ENCODE data around the gene KCNF1. TPM values are rescaled to one million over a fixed set of nuclear protein-coding genes. Genes with fewer than 3 reads are reported as not detected.

KCNF1 gene
- total RNA-seq, 1 experiment from 2014 or later: 6.8 TPM

GRCh38 chr2:10912076-10912731 is 470 bp downstream of the KCNF1 start:
- Histone ChIP-seq H3K9me3 (no peaks in the 10 kb centered on the region), H3K4me3 (peak overlapping the region; percentile 42), H3K27me3 (no peaks in the 10 kb centered on the region), H3K36me3 (no peaks in the 10 kb centered on the region)
- no peak for DNase-seq

- no peak overlapping the region for H3K4me3 ChIP-seq
- H3K27me3 ChIP-seq: no peaks in the 10 kb centered on the region
- H3K36me3 ChIP-seq: no peaks in the 10 kb centered on the region
- H3K9me3 ChIP-seq: no peaks in the 10 kb centered on the region
- DNase-seq: no peak
Observed at GRCh38 chr2:10912796-10913455, 1.2 kb downstream of the KCNF1 start.

GRCh38 chr2:10913501-10914271 is 2.0 kb downstream of the KCNF1 start:
- Histone ChIP-seq H3K27me3 (no peaks in the 10 kb centered on the region), H3K36me3 (no peaks in the 10 kb centered on the region), H3K9me3 (no peaks in the 10 kb centered on the region), H3K4me3 (peak overlapping the region; percentile 14)
- no peak for DNase-seq

- no peaks in the 10 kb centered on the region for H3K9me3 ChIP-seq
- H3K27me3 ChIP-seq: no peaks in the 10 kb centered on the region
- peak overlapping the region; percentile 14 for H3K4me3 ChIP-seq
- no peaks in the 10 kb centered on the region for H3K36me3 ChIP-seq
- peak; percentile 64 for DNase-seq
Observed at GRCh38 chr2:10914272-10914693, 2.5 kb downstream of the KCNF1 start.

- Histone ChIP-seq H3K9me3 (no peaks in the 10 kb centered on the region), H3K4me3 (no peak overlapping the region), H3K36me3 (no peaks in the 10 kb centered on the region), H3K27me3 (no peaks in the 10 kb centered on the region)
- DNase-seq: no peak
Observed at GRCh38 chr2:10915236-10915635, 3.5 kb downstream of the KCNF1 start.

- Histone ChIP-seq H3K4me3 (no peak overlapping the region), H3K9me3 (no peaks in the 10 kb centered on the region), H3K36me3 (no peaks in the 10 kb centered on the region), H3K27me3 (no peaks in the 10 kb centered on the region)
- no peak for DNase-seq
Observed at GRCh38 chr2:10915731-10916276, 4.1 kb downstream of the KCNF1 start.

- Histone ChIP-seq H3K4me3 (no peak overlapping the region), H3K27me3 (no peaks in the 10 kb centered on the region), H3K36me3 (no peaks in the 10 kb centered on the region), H3K9me3 (no peaks in the 10 kb centered on the region)
- no peak for DNase-seq
Observed at GRCh38 chr2:10916953-10917352, 5.2 kb downstream of the KCNF1 start.

GRCh38 chr2:10917927-10918326 is 6.2 kb downstream of the KCNF1 start:
- H3K9me3 ChIP-seq: no peaks in the 10 kb centered on the region
- no peak for DNase-seq
- H3K4me3 ChIP-seq: no peak overlapping the region
- H3K27me3 ChIP-seq: no peaks in the 10 kb centered on the region
- H3K36me3 ChIP-seq: no peaks in the 10 kb centered on the region

GRCh38 chr2:10918661-10919409 is 7.1 kb downstream of the KCNF1 start:
- H3K9me3 ChIP-seq: no peaks in the 10 kb centered on the region
- H3K27me3 ChIP-seq: no peaks in the 10 kb centered on the region
- no peaks in the 10 kb centered on the region for H3K36me3 ChIP-seq
- H3K4me3 ChIP-seq: no peak overlapping the region
- DNase-seq: no peak

GRCh38 chr2:10919410-10919770 is 7.7 kb downstream of the KCNF1 start:
- Histone ChIP-seq H3K27me3 (no peaks in the 10 kb centered on the region), H3K9me3 (no peaks in the 10 kb centered on the region), H3K4me3 (no peak overlapping the region), H3K36me3 (no peaks in the 10 kb centered on the region)
- no peak for DNase-seq

GRCh38 chr2:10919771-10920621 is 8.3 kb downstream of the KCNF1 start:
- no peaks in the 10 kb centered on the region for H3K9me3 ChIP-seq
- no peaks in the 10 kb centered on the region for H3K27me3 ChIP-seq
- H3K36me3 ChIP-seq: no peaks in the 10 kb centered on the region
- no peak overlapping the region for H3K4me3 ChIP-seq
- DNase-seq: no peak

GRCh38 chr2:10920764-10921388 is 9.1 kb downstream of the KCNF1 start:
- Histone ChIP-seq H3K27me3 (no peaks in the 10 kb centered on the region), H3K4me3 (no peak overlapping the region), H3K36me3 (no peaks in the 10 kb centered on the region), H3K9me3 (no peaks in the 10 kb centered on the region)
- DNase-seq: no peak

- Histone ChIP-seq H3K27me3 (no peaks in the 10 kb centered on the region), H3K9me3 (no peaks in the 10 kb centered on the region)
- no peak for DNase-seq
Observed at GRCh38 chr2:10921525-10921924, 9.8 kb downstream of the KCNF1 start.

GRCh38 chr2:10922307-10923007 is 10.7 kb downstream of the KCNF1 start:
- no peaks in the 10 kb centered on the region for H3K9me3 ChIP-seq
- DNase-seq: no peak
- H3K4me3 ChIP-seq: no peak overlapping the region
- no peaks in the 10 kb centered on the region for H3K27me3 ChIP-seq
- H3K36me3 ChIP-seq: no peaks in the 10 kb centered on the region

More at GRCh38 chr2:10921525-10921924, 9.8 kb downstream of the KCNF1 start:
- Histone ChIP-seq H3K4me3 (no peak overlapping the region), H3K36me3 (no peaks in the 10 kb centered on the region)

- H3K36me3 ChIP-seq: no peaks in the 10 kb centered on the region
- no peak overlapping the region for H3K4me3 ChIP-seq
- no peak for DNase-seq
- no peaks in the 10 kb centered on the region for H3K9me3 ChIP-seq
- H3K27me3 ChIP-seq: no peaks in the 10 kb centered on the region
Observed at GRCh38 chr2:10923008-10923375, 11.3 kb downstream of the KCNF1 start.

All from MG63 (cell line).